ENCODE results near the gene ACAP3.

Gene ACAP3

DNA sequence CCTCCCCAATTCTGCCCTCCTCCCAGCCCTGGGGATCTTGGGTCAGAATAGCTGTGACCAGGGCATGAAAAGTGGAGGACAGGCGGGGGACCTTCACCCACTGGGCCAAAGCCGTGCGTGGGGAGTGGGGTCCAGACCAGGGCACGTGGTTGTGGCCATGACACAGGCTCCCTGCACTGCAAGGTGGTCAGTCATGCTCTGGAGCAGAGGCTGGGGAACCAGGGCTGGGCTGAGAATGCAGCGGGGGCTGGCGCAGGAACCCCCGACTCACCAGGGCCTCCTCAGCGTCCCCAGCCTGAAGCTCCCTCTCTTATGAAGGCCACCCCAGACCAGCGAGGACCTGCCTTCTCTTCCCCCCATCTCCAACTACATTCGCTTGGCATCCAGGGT lies 38.8 kb upstream of the ACAP3 start:
- Histone ChIP-seq H4K20me1 (ENCODE audit: insufficient read depth, low read length, poor library complexity, severe bottlenecking) (peaks cover 20% of the 10 kb centered on the region), H3K79me2 (ENCODE audit: insufficient read depth, low read length) (peaks cover 30% of the 10 kb centered on the region; the same call in 1 of the 2 replicates), H3K4me3 (ENCODE audit: low read length, poor library complexity, severe bottlenecking) (no peak overlapping the region), H3K27me3 (ENCODE audit: insufficient read depth, low read length, poor library complexity, severe bottlenecking) (no peaks in the 10 kb centered on the region), H3K9ac (ENCODE audit: low read depth, low read length, poor library complexity, severe bottlenecking) (peak overlapping the region; percentile 75), H3K4me2 (ENCODE audit: low read depth, low read length, poor library complexity, severe bottlenecking) (peak overlapping the region; percentile 92), H3K36me3 (ENCODE audit: insufficient read depth, low read length) (no peaks in the 10 kb centered on the region; the same call in 1 of the 2 replicates), H3F3A (ENCODE audit: low read depth) (no peaks in the 10 kb centered on the region), H3K4me1 (ENCODE audit: insufficient read depth, low read length, poor library complexity, severe bottlenecking) (peaks cover 18% of the 10 kb centered on the region), H3K9me2 (replicated peaks; ENCODE audit: low read depth, low read length) (no peaks in the 10 kb centered on the region), H3K9me3 (ENCODE audit: insufficient read depth, low read depth, low read length) (no peaks in the 10 kb centered on the region), H2AFZ (ENCODE audit: low read length) (no peak overlapping the region)
- TF ChIP-seq, protein P1, sequence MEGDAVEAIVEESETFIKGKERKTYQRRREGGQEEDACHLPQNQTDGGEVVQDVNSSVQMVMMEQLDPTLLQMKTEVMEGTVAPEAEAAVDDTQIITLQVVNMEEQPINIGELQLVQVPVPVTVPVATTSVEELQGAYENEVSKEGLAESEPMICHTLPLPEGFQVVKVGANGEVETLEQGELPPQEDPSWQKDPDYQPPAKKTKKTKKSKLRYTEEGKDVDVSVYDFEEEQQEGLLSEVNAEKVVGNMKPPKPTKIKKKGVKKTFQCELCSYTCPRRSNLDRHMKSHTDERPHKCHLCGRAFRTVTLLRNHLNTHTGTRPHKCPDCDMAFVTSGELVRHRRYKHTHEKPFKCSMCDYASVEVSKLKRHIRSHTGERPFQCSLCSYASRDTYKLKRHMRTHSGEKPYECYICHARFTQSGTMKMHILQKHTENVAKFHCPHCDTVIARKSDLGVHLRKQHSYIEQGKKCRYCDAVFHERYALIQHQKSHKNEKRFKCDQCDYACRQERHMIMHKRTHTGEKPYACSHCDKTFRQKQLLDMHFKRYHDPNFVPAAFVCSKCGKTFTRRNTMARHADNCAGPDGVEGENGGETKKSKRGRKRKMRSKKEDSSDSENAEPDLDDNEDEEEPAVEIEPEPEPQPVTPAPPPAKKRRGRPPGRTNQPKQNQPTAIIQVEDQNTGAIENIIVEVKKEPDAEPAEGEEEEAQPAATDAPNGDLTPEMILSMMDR (conservative IDR thresholded peaks at IDR 0.05; ENCODE audit: low read length), result no peak
- TF ChIP-seq EZH2phosphoT487 (IDR thresholded peaks at IDR 0.05; ENCODE audit: borderline replicate concordance), result no peak

DNA sequence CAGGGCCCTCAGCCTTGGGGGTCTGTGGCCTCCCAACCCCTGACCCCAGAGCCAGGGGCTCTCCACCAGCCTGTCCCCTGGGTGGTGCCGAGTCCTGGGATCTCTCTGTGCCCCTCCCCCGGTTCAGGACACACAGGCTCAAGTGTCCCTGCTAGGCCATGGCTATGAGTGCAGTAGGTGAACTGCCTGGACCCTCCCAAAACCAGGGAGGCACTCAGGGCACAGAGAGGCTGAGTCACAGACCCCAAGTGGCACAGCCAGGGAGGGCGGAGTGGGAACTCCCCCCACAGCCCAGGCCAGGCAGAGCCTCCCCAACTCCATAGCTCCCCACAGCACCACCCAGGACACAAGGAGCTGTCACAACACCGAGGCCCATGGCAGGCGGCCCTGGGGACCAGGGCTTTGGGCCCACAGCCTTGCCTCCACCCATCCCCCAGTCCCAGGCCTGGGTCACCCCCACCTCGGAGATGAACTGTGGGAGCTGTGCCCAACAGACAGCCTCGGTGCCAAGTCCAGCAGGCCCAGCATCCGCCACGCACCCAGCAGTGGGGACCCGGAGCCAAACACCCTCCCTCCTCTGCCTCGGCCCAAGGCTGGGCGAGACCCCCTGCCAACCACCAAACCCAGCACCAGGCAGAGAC lies 38.2 kb upstream of the ACAP3 start:
- peak overlapping the region; percentile 17 for H3K9ac ChIP-seq (ENCODE audit: low read depth, low read length, poor library complexity, severe bottlenecking)
- no peak overlapping the region for H2AFZ ChIP-seq (ENCODE audit: low read length)

DNA sequence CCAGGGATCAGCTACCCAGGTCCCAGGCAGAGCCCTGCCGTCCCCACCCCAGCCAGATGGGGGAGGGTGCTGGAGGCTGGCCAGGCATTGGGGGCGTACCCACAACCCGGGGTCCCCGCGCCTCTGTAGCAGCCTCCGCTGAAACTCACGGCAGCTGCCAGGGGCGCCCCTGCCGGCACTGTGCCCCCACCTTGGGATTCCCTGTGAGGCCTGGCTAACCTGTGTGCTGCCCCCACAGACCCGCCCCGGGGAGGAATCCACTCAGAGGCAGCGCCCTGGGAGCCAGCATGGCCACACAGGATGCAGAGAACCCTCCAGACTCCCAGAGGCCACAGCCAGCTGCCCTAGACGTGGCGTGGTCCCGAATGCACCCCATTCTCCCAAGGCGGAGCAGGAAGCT lies 37.7 kb upstream of the ACAP3 start:
- Histone ChIP-seq H3K4me1 (ENCODE audit: insufficient read depth, low read length, poor library complexity, severe bottlenecking) (peaks cover 18% of the 10 kb centered on the region), H3K4me2 (ENCODE audit: low read depth, low read length, poor library complexity, severe bottlenecking) (peak overlapping the region; percentile 92), H3K79me2 (ENCODE audit: insufficient read depth, low read length) (peaks cover 30% of the 10 kb centered on the region; the same call in 1 of the 2 replicates), H2AFZ (ENCODE audit: low read length) (no peak overlapping the region), H3K27me3 (ENCODE audit: insufficient read depth, low read length, poor library complexity, severe bottlenecking) (no peaks in the 10 kb centered on the region), H3K4me3 (ENCODE audit: low read length, poor library complexity, severe bottlenecking) (no peak overlapping the region), H3K9me3 (ENCODE audit: insufficient read depth, low read depth, low read length) (no peaks in the 10 kb centered on the region), H3K9ac (ENCODE audit: low read depth, low read length, poor library complexity, severe bottlenecking) (peak overlapping the region; percentile 17), H4K20me1 (ENCODE audit: insufficient read depth, low read length, poor library complexity, severe bottlenecking) (peaks cover 20% of the 10 kb centered on the region), H3K36me3 (ENCODE audit: insufficient read depth, low read length) (no peaks in the 10 kb centered on the region; the same call in 1 of the 2 replicates), H3K9me2 (replicated peaks; ENCODE audit: low read depth, low read length) (no peaks in the 10 kb centered on the region), H3F3A (ENCODE audit: low read depth) (no peaks in the 10 kb centered on the region)
- TF ChIP-seq EZH2phosphoT487 (IDR thresholded peaks at IDR 0.05; ENCODE audit: borderline replicate concordance), result no peak
- TF ChIP-seq, protein P1 (conservative IDR thresholded peaks at IDR 0.05; ENCODE audit: low read length), result no peak

More for the DNA sequence above, 38.2 kb upstream of the ACAP3 start:
- Histone ChIP-seq H3K79me2 (ENCODE audit: insufficient read depth, low read length) (peaks cover 30% of the 10 kb centered on the region; the same call in 1 of the 2 replicates), H3F3A (ENCODE audit: low read depth) (no peaks in the 10 kb centered on the region), H3K9me3 (ENCODE audit: insufficient read depth, low read depth, low read length) (no peaks in the 10 kb centered on the region), H3K36me3 (ENCODE audit: insufficient read depth, low read length) (no peaks in the 10 kb centered on the region; the same call in 1 of the 2 replicates), H4K20me1 (ENCODE audit: insufficient read depth, low read length, poor library complexity, severe bottlenecking) (peaks cover 20% of the 10 kb centered on the region), H3K9me2 (replicated peaks; ENCODE audit: low read depth, low read length) (no peaks in the 10 kb centered on the region), H3K4me2 (ENCODE audit: low read depth, low read length, poor library complexity, severe bottlenecking) (peak overlapping the region; percentile 92), H3K4me1 (ENCODE audit: insufficient read depth, low read length, poor library complexity, severe bottlenecking) (peaks cover 18% of the 10 kb centered on the region), H3K4me3 (ENCODE audit: low read length, poor library complexity, severe bottlenecking) (no peak overlapping the region), H3K27me3 (ENCODE audit: insufficient read depth, low read length, poor library complexity, severe bottlenecking) (no peaks in the 10 kb centered on the region)
- TF ChIP-seq, protein P1 (conservative IDR thresholded peaks at IDR 0.05; ENCODE audit: low read length), result no peak
- no peak for TF ChIP-seq EZH2phosphoT487 (IDR thresholded peaks at IDR 0.05; ENCODE audit: borderline replicate concordance)

All from Loucy (cell line).